Stomach smooth muscle (tissue), 2 donors: ENCODE data around the gene TMUB1.

Source experiments
- H3K27ac ChIP-seq: one replicate; pipeline ENCODE4 v1.7.0; 2013; ENCODE audit warnings: mild to moderate bottlenecking, low read length, inconsistent platforms
- H3K27me3 ChIP-seq, 2 donors: one replicate each; pipeline ENCODE4 v1.7.0; 2013; ENCODE audit warnings: low read length in 2 of 2; ENCODE audit not compliant: insufficient read depth in 2 of 2, control insufficient read depth in 1 of 2
- H3K36me3 ChIP-seq, 2 donors: one replicate each; pipeline ENCODE4 v1.7.0; 2013; ENCODE audit warnings: low read length in 2 of 2; ENCODE audit not compliant: control insufficient read depth in 2 of 2, insufficient read depth in 2 of 2
- H3K4me1 ChIP-seq: one replicate; pipeline ENCODE4 v1.7.0; 2013; ENCODE audit warnings: low read length; ENCODE audit not compliant: control insufficient read depth, insufficient read depth
- H3K4me3 ChIP-seq, 2 donors: one replicate each; pipeline ENCODE4 v1.7.0; 2013; ENCODE audit warnings: low read length in 2 of 2
- H3K9ac ChIP-seq, 2 donors: one replicate each; pipeline ENCODE4 v1.7.0; 2013; ENCODE audit warnings: low read length in 2 of 2, mild to moderate bottlenecking in 1 of 2
- H3K9me3 ChIP-seq, 2 donors: one replicate each; pipeline ENCODE4 v1.7.0; 2013; ENCODE audit warnings: low read length in 2 of 2; ENCODE audit not compliant: control insufficient read depth in 2 of 2
- donor health status: healthy.
- donor health status: Pancreatic carcinoma.

TMUB1 gene

DNA sequence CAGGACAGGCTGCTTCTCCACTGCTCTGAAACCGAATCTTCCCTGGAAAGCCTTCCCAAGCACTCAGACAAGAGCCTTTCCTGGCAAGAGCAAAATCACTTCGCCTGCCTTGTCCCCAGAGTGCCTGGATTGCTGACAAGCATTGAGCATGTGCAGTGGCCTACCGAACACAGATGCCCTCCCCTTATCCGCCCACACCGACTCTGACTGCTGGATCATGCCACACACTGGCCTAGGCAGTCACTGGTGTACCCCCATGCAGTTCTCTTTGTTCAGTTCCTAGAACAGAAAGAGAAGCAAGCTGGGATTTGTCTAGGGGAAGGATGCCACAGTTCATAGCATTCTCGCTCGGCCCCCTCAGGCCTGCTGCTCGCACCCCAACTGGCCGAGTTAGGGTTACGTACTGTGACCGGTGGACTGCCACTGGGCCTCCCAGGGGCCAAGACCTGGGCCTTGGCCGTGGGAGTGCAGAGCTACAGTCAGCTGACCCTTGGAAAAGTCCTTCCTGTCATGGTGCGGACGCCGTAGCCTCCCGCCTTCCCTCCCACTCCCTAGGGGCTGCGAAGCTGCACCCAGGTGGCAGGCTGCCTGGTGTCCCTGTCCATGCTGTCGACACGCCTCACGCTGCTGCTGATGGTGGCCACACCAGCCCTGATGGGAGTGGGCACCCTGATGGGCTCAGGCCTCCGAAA, 48.1 kb downstream of the TMUB1 start:
- H3K9ac ChIP-seq = no peak overlapping the region
- H3K27me3 ChIP-seq = no peaks in the 10 kb centered on the region
- no peaks in the 10 kb centered on the region for H3K9me3 ChIP-seq
- peaks cover 18 to 25% of the 10 kb centered on the region in 2 donors for H3K36me3 ChIP-seq
- H3K4me3 ChIP-seq = no peak overlapping the region
- peaks cover 10% of the 10 kb centered on the region for H3K4me1 ChIP-seq
- no peak overlapping the region for H3K27ac ChIP-seq

DNA sequence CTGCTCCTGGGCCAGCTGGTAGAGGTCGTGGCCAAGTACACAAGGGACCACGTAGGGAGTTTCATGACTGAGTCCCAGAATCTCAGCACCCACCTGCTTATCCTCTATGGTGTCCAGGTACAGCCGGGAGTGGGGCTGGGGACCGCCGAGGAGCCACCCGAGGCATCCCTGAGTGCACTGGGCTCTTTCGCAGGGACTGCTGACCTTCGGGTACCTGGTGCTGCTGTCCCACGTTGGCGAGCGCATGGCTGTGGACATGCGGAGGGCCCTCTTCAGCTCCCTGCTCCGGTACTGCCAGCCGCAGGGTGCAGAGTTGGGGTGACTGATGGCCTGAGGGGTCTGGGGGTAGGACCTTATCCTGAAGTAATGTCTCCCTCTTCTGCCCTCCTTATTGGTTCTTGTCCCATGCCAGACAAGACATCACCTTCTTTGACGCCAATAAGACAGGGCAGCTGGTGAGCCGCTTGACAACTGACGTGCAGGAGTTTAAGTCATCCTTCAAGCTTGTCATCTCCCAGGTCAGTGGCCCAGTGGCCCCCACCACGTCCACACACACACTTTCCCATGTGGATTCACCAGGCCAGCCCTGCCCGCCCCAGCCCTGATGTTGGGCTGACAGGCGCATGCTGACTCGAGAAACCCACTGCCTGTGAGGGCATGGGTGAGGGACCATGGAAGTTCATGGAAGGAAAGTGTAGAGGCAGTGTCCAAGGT, 48.8 kb downstream of the TMUB1 start:
- Histone ChIP-seq H3K36me3 (peaks cover 18 to 24% of the 10 kb centered on the region in 2 donors), H3K9ac (no peak overlapping the region), H3K9me3 (no peaks in the 10 kb centered on the region), H3K27ac (no peak overlapping the region), H3K27me3 (no peaks in the 10 kb centered on the region), H3K4me1 (peaks cover 10% of the 10 kb centered on the region), H3K4me3 (no peak overlapping the region)

DNA sequence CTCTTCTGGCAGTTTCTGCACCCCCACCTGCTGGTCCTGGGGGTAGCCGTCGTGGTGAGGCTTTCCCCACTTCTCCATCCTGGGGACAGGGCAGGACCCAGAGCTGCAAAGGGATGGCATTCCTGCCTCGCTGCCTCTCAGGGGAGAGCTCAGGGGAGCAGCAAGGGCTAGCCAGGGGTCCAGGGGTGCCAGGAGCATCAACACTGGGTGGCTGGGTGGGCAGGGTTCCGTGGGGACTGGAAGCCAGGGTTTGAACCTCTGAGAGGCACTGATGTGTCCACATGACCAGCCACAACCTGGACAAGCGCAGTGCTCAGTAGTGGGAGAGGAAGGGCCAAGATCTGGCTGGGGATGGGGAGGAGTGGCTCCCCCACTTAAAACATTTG, 49.4 kb downstream of the TMUB1 start:
- H3K36me3 ChIP-seq = peaks cover 18 to 24% of the 10 kb centered on the region in 2 donors
- no peak overlapping the region for H3K9ac ChIP-seq
- peaks cover 9% of the 10 kb centered on the region for H3K4me1 ChIP-seq
- H3K4me3 ChIP-seq = no peak overlapping the region
- H3K27ac ChIP-seq = no peak overlapping the region
- H3K27me3 ChIP-seq = no peaks in the 10 kb centered on the region
- H3K9me3 ChIP-seq = no peaks in the 10 kb centered on the region

DNA sequence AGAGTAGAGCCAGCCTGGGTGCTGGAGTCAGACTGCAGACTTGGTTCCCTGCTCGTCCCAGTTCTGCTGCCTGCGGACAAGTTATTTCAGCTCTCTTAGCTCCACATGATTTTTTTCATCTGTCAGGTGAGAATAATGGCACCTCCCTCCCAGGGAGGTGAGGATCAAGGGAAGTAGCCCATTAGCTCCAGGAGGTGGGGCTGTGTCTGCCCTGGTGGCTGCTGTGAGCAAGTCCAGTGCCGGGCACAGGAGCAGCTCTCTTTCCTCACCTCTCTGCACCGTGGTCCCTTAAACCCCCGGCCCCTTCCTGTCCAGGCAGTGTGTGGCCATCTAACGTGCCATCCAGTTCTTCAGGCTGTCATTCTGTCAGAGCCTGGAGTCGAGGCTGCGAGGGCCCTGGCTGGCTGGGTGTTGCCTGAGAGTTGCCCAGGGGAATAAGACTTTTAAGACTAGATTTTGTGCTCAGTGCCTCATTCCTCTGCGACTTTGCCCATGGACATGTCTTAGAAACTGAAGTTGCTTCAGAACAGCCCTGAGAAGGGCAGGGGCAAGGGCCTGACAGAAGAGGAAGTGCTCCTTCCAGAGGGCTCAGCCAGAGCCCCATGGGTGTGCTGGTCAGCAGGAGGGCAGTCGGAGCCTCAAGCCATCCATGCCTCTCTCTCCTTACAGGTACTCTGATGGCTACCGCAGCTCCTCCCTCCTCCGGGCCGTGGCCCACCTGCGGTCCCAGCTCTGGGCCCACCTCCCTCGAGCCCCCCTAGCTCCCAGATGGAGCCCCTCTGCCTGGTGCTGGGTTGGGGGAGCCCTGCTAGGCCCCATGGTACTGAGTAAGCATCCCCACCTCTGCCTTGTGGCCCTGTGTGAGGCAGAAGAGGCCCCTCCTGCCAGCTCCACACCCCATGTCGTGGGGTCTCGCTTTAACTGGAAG, 50.1 kb downstream of the TMUB1 start:
- Histone ChIP-seq H3K9ac (no peak overlapping the region), H3K27ac (no peak overlapping the region), H3K4me3 (no peak overlapping the region), H3K27me3 (no peaks in the 10 kb centered on the region), H3K36me3 (peaks cover 18 to 24% of the 10 kb centered on the region in 2 donors), H3K4me1 (peaks cover 9% of the 10 kb centered on the region), H3K9me3 (no peaks in the 10 kb centered on the region)
